HG03108 (cell line): ENCODE measurements around the gene DYNLT4.
"Not testable (repeated sequence)": the region's sequence is repeated elsewhere in the genome, so short reads cannot be mapped to it uniquely, and the experiment has no call there.

ENCODE experiments used
- ATAC-seq: cut with Tn5 transposase; IDR thresholded peaks from one replicate; pipeline ENCODE4 v1.9.1; 2021; ENCODE audit warnings: moderate library complexity; ENCODE audit not compliant: unreplicated experiment

The DYNLT4 gene

DNA sequence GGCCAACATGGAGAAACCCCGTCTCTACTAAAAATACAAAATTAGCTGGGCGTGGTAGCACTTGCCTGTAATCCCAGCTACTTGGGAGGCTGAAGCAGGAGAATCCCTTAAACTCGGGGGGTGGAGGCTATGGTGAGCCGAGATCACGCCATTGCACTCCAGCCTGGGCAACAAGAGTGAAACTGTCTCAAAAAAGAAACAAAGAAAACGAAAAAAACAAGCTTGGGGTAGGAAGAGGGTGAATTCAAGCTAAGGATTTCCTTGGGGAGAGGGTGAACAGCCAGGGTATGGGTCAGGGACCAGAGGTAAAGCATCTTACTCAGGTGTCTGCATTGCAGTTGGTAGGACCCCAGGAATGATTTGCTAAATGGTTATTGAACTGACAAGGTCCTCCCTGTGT is 40.7 kb downstream of the DYNLT4 start:
- ATAC-seq = not testable (repeated sequence)

DNA sequence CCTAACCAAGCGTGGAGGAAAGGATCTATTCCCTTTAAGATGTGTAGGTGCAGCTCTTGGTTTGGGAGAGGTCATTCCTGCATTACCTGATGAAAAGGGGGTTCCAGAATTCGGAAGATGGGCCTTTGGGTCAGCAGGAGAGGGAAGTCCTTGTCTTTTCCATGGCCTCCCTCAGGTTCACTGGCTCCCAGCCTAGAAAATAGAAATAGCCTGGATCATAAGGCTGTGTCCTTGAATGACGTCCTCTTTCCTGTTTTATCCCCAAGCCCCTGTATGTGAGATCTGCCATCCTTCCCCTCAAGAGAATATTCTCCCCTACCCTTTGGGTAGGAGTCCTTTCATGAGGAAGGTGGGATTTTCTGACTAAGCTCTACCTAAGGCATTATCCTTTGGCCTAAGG is 46.3 kb downstream of the DYNLT4 start:
- ATAC-seq = no peak

DNA sequence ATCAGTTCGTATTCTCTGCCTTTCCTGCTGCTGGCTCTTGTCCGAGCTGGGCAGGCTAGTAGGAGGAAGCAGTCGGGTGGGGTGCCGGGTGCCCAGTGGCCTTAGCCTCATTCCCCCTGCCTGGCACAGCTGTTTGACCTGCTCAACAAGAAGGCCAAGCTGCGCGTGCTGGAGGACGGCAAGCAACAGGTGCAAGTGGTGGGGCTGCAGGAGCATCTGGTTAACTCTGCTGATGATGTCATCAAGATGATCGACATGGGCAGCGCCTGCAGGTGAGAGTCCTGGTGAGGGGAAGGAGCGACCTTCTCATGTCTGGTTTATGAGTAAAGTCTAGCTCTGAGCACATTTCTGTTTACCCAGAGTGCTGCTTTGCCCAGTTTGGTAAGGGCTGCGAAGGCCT is 48.1 kb downstream of the DYNLT4 start:
- ATAC-seq = no peak

DNA sequence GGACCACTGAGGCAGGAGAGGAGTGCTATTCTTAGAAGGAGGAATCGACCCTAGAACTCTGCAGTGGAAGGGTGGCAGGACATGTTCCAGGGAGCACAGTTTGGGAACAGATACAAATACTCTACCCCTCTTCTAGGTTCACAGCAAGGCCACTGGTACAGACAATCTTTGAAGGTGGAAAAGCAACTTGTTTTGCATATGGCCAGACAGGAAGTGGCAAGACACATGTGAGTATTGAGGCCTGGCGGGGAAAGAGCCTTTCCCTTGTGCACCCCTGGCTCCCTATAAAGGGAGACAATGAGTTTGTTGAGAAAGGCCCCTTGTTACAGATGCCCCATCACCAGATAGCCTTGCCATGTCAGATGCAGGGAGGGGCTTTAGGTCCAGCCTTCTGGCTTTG is 49.7 kb downstream of the DYNLT4 start:
- ATAC-seq = no peak
